HEK293 (cell line): Measurements from ENCODE around the gene GJC2.
A peak's percentile ranks its signal among the peaks of the same experiment; 100 is the strongest.

ENCODE experiments used
- GLIS1 ChIP-seq: fragments of 450-650 bp; formaldehyde crosslinking; IDR thresholded peaks from 2 replicates; pipeline ENCODE4 v1.5.1; 2016; ENCODE audit warnings: missing biosample characterization, missing genetic modification characterization
- GLIS2 ChIP-seq: fragments of 450-650 bp; formaldehyde crosslinking; IDR thresholded peaks from 2 replicates; pipeline ENCODE4 v1.5.1; 2016; ENCODE audit warnings: missing biosample characterization, missing genetic modification characterization
- IKZF3 ChIP-seq: fragments of 450-650 bp; IDR thresholded peaks from 2 replicates; pipeline ENCODE4 v1.5.0; 2018; ENCODE audit warnings: missing biosample characterization, mild to moderate bottlenecking, missing genetic modification characterization, moderate library complexity
- KLF17 ChIP-seq: fragments of 450-650 bp; formaldehyde crosslinking; IDR thresholded peaks from 2 replicates; pipeline ENCODE4 v1.5.1; 2016; ENCODE audit warnings: missing biosample characterization, missing genetic modification characterization
- MEIS1 ChIP-seq: sonication (generic); formaldehyde crosslinking; IDR thresholded peaks from 2 replicates; pipeline ENCODE4 v1.8.1; 2022; ENCODE audit warnings: missing genetic modification reagents, mild to moderate bottlenecking, borderline replicate concordance
- PRDM2 ChIP-seq: fragments of 450-650 bp; formaldehyde crosslinking; IDR thresholded peaks from 2 replicates; pipeline ENCODE4 v1.5.1; 2016; ENCODE audit warnings: missing biosample characterization, missing genetic modification characterization, borderline replicate concordance
- TRIM28 ChIP-seq: IDR thresholded peaks from 2 replicates; pipeline ENCODE4 v1.6.1; 2011; ENCODE audit warnings: low read length, control low read depth, borderline replicate concordance
- TSHZ1 ChIP-seq: fragments of 450-650 bp; formaldehyde crosslinking; IDR thresholded peaks from 2 replicates; pipeline ENCODE4 v1.5.1; 2016; ENCODE audit warnings: missing biosample characterization, missing genetic modification characterization, borderline replicate concordance
- ZBTB20 ChIP-seq: fragments of 450-650 bp; formaldehyde crosslinking; IDR thresholded peaks from 2 replicates; pipeline ENCODE4 v1.5.1; 2016; ENCODE audit warnings: missing biosample characterization, missing genetic modification characterization
- ZBTB49 ChIP-seq: fragments of 450-650 bp; formaldehyde crosslinking; IDR thresholded peaks from 2 replicates; pipeline ENCODE4 v1.5.1; 2016; ENCODE audit warnings: missing biosample characterization, missing genetic modification characterization, low read depth
- ZEB2 ChIP-seq: fragments of 450-650 bp; formaldehyde crosslinking; IDR thresholded peaks from 2 replicates; pipeline ENCODE4 v1.5.1; 2016; ENCODE audit warnings: missing biosample characterization, missing genetic modification characterization
- ZFP41 ChIP-seq: fragments of 450-650 bp; formaldehyde crosslinking; IDR thresholded peaks from 2 replicates; pipeline ENCODE4 v1.5.1; 2016; ENCODE audit warnings: missing biosample characterization, missing genetic modification characterization, borderline replicate concordance
- ZIC2 ChIP-seq: fragments of 450-650 bp; formaldehyde crosslinking; IDR thresholded peaks from 2 replicates; pipeline ENCODE4 v1.5.1; 2016; ENCODE audit warnings: missing biosample characterization, missing genetic modification characterization
- ZNF121 ChIP-seq: fragments of 450-650 bp; formaldehyde crosslinking; IDR thresholded peaks from 2 replicates; pipeline ENCODE4 v1.5.1; 2016; ENCODE audit warnings: missing biosample characterization, missing genetic modification characterization
- ZNF132 ChIP-seq: fragments of 450-650 bp; formaldehyde crosslinking; IDR thresholded peaks from 2 replicates; pipeline ENCODE4 v1.5.1; 2017; ENCODE audit warnings: missing biosample characterization, missing genetic modification characterization, borderline replicate concordance
- ZNF514 ChIP-seq: fragments of 450-650 bp; formaldehyde crosslinking; IDR thresholded peaks from 2 replicates; pipeline ENCODE4 v1.5.1; 2016; ENCODE audit warnings: missing biosample characterization, missing genetic modification characterization
- ZNF530 ChIP-seq: fragments of 450-650 bp; formaldehyde crosslinking; IDR thresholded peaks from 2 replicates; pipeline ENCODE4 v1.5.1; 2016; ENCODE audit warnings: low read depth, missing biosample characterization, missing genetic modification characterization
- ZNF747 ChIP-seq: fragments of 450-650 bp; formaldehyde crosslinking; IDR thresholded peaks from 2 replicates; pipeline ENCODE4 v1.5.1; 2016; ENCODE audit warnings: missing biosample characterization, missing genetic modification characterization

The GJC2 gene

GRCh38 chr1:228152097-228152917, 2.6 kb downstream of the GJC2 start (continued):
- TF ChIP-seq TSHZ1 (tag by site-specific recombination) (no peak), PRDM2 (tag by site-specific recombination) (no peak), GLIS2 (peak; percentile 64), ZFP41 (tag by site-specific recombination) (no peak), TRIM28 (no peak), ZNF514 (no peak), KLF17 (tag by site-specific recombination) (no peak), IKZF3 (tag by site-specific recombination) (no peak), ZEB2 (tag by site-specific recombination) (no peak), ZBTB20 (tag by site-specific recombination) (peak; percentile 30; the same call in 1 of the 2 replicates), GLIS1 (tag by site-specific recombination) (peak; percentile 30), ZNF132 (tag by site-specific recombination) (no peak), ZIC2 (peak; percentile 58), ZNF530 (tag by site-specific recombination) (no peak), ZNF121 (no peak), ZBTB49 (tag by site-specific recombination) (no peak), MEIS1 (no peak), ZNF747 (tag by site-specific recombination) (no peak)
